Hepatocyte (in vitro differentiated cells): ENCODE measurements around the gene CYB5R3. TPM values are rescaled to one million over a fixed set of nuclear protein-coding genes. Genes with fewer than 3 reads are reported as not detected.

Experiments
- DNase-seq: peaks from one replicate; pipeline ENCODE4 v3.0.0-alpha.2; 2016; ENCODE audit warnings: low spot score
- H2AFZ ChIP-seq: fragments of 200-600 bp; sonication (generic); 2 replicates; pipeline ENCODE4 v1.6.0; 2016; ENCODE audit warnings: antibody characterized with exemption, mild to moderate bottlenecking
- H3K27ac ChIP-seq: fragments of 200-600 bp; sonication (generic); 2 replicates; pipeline ENCODE4 v1.5.1; 2016; ENCODE audit warnings: mild to moderate bottlenecking
- H3K27me3 ChIP-seq: fragments of 200-600 bp; sonication (generic); 2 replicates; pipeline ENCODE4 v1.6.1; 2016
- H3K36me3 ChIP-seq: fragments of 200-600 bp; sonication (generic); replicated peaks from 2 replicates; pipeline ENCODE4 v1.5.1; 2016; ENCODE audit warnings: low read depth; ENCODE audit not compliant: insufficient read depth
- H3K4me1 ChIP-seq: fragments of 200-600 bp; sonication (generic); 2 replicates; pipeline ENCODE4 v1.5.1; 2016; ENCODE audit warnings: mild to moderate bottlenecking, moderate library complexity; ENCODE audit not compliant: insufficient read depth
- H3K4me2 ChIP-seq: fragments of 200-600 bp; sonication (generic); 2 replicates; pipeline ENCODE4 v1.6.0; 2016
- H3K4me3 ChIP-seq: fragments of 200-600 bp; sonication (generic); 2 replicates; pipeline ENCODE4 v1.5.1; 2016; ENCODE audit warnings: mild to moderate bottlenecking
- H3K79me2 ChIP-seq: fragments of 200-600 bp; sonication (generic); 2 replicates; pipeline ENCODE4 v1.6.0; 2017; ENCODE audit warnings: mild to moderate bottlenecking
- H3K9me2 ChIP-seq: fragments of 200-600 bp; sonication (generic); replicated peaks from 2 replicates; pipeline ENCODE4 v1.6.0; 2017; ENCODE audit warnings: mild to moderate bottlenecking; ENCODE audit not compliant: insufficient read depth
- H3K9me3 ChIP-seq: fragments of 200-600 bp; sonication (generic); 2 replicates; pipeline ENCODE4 v1.5.1; 2016; ENCODE audit warnings: low read depth, mild to moderate bottlenecking
- H4K20me1 ChIP-seq: fragments of 200-600 bp; sonication (generic); 2 replicates; pipeline ENCODE4 v1.6.0; 2016; ENCODE audit warnings: mild to moderate bottlenecking; ENCODE audit not compliant: insufficient read depth, poor library complexity, severe bottlenecking
- CTCF ChIP-seq: fragments of 200-600 bp; sonication (generic); IDR thresholded peaks from 2 replicates; pipeline ENCODE4 v1.5.1; 2016; ENCODE audit warnings: antibody characterized with exemption, mild to moderate bottlenecking; ENCODE audit not compliant: poor library complexity
- EZH2 ChIP-seq: fragments of 200-600 bp; sonication (generic); IDR thresholded peaks from 2 replicates; pipeline ENCODE4 v1.6.1; 2016; ENCODE audit warnings: antibody characterized with exemption, mild to moderate bottlenecking, borderline replicate concordance
- EZH2phosphoT487 ChIP-seq: fragments of 200-600 bp; sonication (generic); IDR thresholded peaks from one replicate; pipeline ENCODE4 v1.6.1; 2018; ENCODE audit warnings: antibody characterized with exemption, mild to moderate bottlenecking, low read depth, moderate library complexity; ENCODE audit not compliant: unreplicated experiment, severe bottlenecking
- WGBS: methylation state at CpG from one replicate; pipeline ENCODE4 v1.1.6; 2016; ENCODE audit warnings: low lambda C conversion rate; ENCODE audit errors: missing lambda C conversion rate; 5-methylcytosine and 5-hydroxymethylcytosine counted together
- polyA plus RNA-seq: library from polyadenylated mRNA; unstranded; fragments of >200 nt; fragmentation: Nextera tagmentation; extraction: Ambion mirVana; gene quantifications from 2 replicates; pipeline ENCODE4 v1.2.1, GENCODE V29; 2016
- total RNA-seq: library from RNA; depleted of rRNA; stranded (reverse); fragments of >200 nt; gene quantifications from 2 replicates; pipeline ENCODE4 v1.2.3, GENCODE V29; 2014

The CYB5R3 gene
- total and polyA plus RNA-seq, 2 experiments from 2014 or later: 119 to 438 TPM

- Histone ChIP-seq H3K4me1 (no peaks in the 10 kb centered on the region), H3K9me3 (no peaks in the 10 kb centered on the region), H3K79me2 (peaks cover 8% of the 10 kb centered on the region), H4K20me1 (peaks cover 9% of the 10 kb centered on the region), H3K4me3 (no peak overlapping the region), H3K36me3 (peaks cover 4% of the 10 kb centered on the region), H3K4me2 (no peak overlapping the region), H3K9me2 (no peaks in the 10 kb centered on the region), H3K27ac (no peak overlapping the region), H2AFZ (no peak overlapping the region), H3K27me3 (no peaks in the 10 kb centered on the region)
- WGBS: 95% methylated on average over 21 of the region's 28 CpGs
- no peak for DNase-seq
- TF ChIP-seq EZH2phosphoT487 (no peak), CTCF (no peak), EZH2 (no peak)
Observed at GRCh38 chr22:42630901-42631602, 18.1 kb downstream of the CYB5R3 start.

GRCh38 chr22:42630211-42630610 is 19.0 kb downstream of the CYB5R3 start:
- no peak overlapping the region for H3K4me3 ChIP-seq
- H3K27ac ChIP-seq: no peak overlapping the region
- TF ChIP-seq CTCF (no peak), EZH2phosphoT487 (no peak), EZH2 (no peak)
- H3K36me3 ChIP-seq: peaks cover 4% of the 10 kb centered on the region
- no peaks in the 10 kb centered on the region for H3K4me1 ChIP-seq
- H4K20me1 ChIP-seq: peaks cover 9% of the 10 kb centered on the region
- H2AFZ ChIP-seq: no peak overlapping the region
- H3K4me2 ChIP-seq: no peak overlapping the region
- no peaks in the 10 kb centered on the region for H3K9me2 ChIP-seq
- no peaks in the 10 kb centered on the region for H3K9me3 ChIP-seq
- H3K27me3 ChIP-seq: no peaks in the 10 kb centered on the region
- peaks cover under 1% of the 10 kb centered on the region for H3K79me2 ChIP-seq
- DNase-seq: no peak
- 97% methylated on average over 18 of the region's 18 CpGs for WGBS

- peaks cover 9% of the 10 kb centered on the region for H4K20me1 ChIP-seq
- H3K4me1 ChIP-seq: no peaks in the 10 kb centered on the region
- no peak overlapping the region for H3K4me3 ChIP-seq
- H3K27me3 ChIP-seq: no peaks in the 10 kb centered on the region
- H2AFZ ChIP-seq: no peak overlapping the region
- no peak overlapping the region for H3K4me2 ChIP-seq
- WGBS: 92% methylated on average over 9 of the region's 9 CpGs
- H3K9me2 ChIP-seq: no peaks in the 10 kb centered on the region
- H3K27ac ChIP-seq: no peak overlapping the region
- H3K9me3 ChIP-seq: no peaks in the 10 kb centered on the region
- no peaks in the 10 kb centered on the region for H3K79me2 ChIP-seq
- TF ChIP-seq CTCF: no peak
- TF ChIP-seq EZH2: no peak
- no peak for TF ChIP-seq EZH2phosphoT487
- peaks cover 4% of the 10 kb centered on the region for H3K36me3 ChIP-seq
- no peak for DNase-seq
Observed at GRCh38 chr22:42627981-42628380, 21.2 kb downstream of the CYB5R3 start.
